OCI-LY1 (cell line): ENCODE data around the gene NIPA2.

Source experiments
- EZH2 ChIP-seq: fragments of 200-600 bp; sonication (generic), shearing (Covaris generic); IDR thresholded peaks from 2 replicates; pipeline ENCODE4 v1.8.0; 2017; ENCODE audit warnings: borderline replicate concordance, mixed run types, mild to moderate bottlenecking, antibody characterized with exemption, low read length, moderate library complexity, mixed read lengths
- TF ChIP-seq, protein P1 (sequence below): fragments of 200-600 bp; sonication (generic), shearing (Covaris generic); IDR thresholded peaks from 2 replicates; pipeline ENCODE4 v1.5.1; 2017; ENCODE audit warnings: mild to moderate bottlenecking, antibody characterized with exemption, low read length, moderate library complexity, mixed read lengths

- TF ChIP-seq, protein P1, sequence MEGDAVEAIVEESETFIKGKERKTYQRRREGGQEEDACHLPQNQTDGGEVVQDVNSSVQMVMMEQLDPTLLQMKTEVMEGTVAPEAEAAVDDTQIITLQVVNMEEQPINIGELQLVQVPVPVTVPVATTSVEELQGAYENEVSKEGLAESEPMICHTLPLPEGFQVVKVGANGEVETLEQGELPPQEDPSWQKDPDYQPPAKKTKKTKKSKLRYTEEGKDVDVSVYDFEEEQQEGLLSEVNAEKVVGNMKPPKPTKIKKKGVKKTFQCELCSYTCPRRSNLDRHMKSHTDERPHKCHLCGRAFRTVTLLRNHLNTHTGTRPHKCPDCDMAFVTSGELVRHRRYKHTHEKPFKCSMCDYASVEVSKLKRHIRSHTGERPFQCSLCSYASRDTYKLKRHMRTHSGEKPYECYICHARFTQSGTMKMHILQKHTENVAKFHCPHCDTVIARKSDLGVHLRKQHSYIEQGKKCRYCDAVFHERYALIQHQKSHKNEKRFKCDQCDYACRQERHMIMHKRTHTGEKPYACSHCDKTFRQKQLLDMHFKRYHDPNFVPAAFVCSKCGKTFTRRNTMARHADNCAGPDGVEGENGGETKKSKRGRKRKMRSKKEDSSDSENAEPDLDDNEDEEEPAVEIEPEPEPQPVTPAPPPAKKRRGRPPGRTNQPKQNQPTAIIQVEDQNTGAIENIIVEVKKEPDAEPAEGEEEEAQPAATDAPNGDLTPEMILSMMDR = peak; percentile 40; the same call in 1 of the 2 replicates
- TF ChIP-seq EZH2 = no peak
These were observed 64.1 kb downstream of the NIPA2 start for GRCh38 chr15:22902578-22902977.
